AG09309 (cell line): Measurements from ENCODE around the gene XIRP2.

Experiments used
- DNase-seq: peaks from one replicate; pipeline ENCODE4 v3.0.0-alpha.2; 2010; ENCODE audit warnings: low read depth
- H3K4me3 ChIP-seq: 2 replicates; pipeline ENCODE4 v1.5.1; 2011; ENCODE audit warnings: mild to moderate bottlenecking, low read depth, low read length, moderate library complexity; ENCODE audit not compliant: control insufficient read depth
- TF ChIP-seq, protein P1 (sequence below): IDR thresholded peaks from 2 replicates; pipeline ENCODE4 v1.5.1; 2011; ENCODE audit warnings: mild to moderate bottlenecking, low read depth, low read length, inconsistent platforms; ENCODE audit not compliant: insufficient read depth, control insufficient read depth; ENCODE audit errors: missing control alignments

Gene XIRP2

GRCh38 chr2:167297292-167297691, 409.0 kb downstream of the XIRP2 start:
- TF ChIP-seq, protein P1, sequence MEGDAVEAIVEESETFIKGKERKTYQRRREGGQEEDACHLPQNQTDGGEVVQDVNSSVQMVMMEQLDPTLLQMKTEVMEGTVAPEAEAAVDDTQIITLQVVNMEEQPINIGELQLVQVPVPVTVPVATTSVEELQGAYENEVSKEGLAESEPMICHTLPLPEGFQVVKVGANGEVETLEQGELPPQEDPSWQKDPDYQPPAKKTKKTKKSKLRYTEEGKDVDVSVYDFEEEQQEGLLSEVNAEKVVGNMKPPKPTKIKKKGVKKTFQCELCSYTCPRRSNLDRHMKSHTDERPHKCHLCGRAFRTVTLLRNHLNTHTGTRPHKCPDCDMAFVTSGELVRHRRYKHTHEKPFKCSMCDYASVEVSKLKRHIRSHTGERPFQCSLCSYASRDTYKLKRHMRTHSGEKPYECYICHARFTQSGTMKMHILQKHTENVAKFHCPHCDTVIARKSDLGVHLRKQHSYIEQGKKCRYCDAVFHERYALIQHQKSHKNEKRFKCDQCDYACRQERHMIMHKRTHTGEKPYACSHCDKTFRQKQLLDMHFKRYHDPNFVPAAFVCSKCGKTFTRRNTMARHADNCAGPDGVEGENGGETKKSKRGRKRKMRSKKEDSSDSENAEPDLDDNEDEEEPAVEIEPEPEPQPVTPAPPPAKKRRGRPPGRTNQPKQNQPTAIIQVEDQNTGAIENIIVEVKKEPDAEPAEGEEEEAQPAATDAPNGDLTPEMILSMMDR = no peak
- H3K4me3 ChIP-seq = no peak overlapping the region
- no peak for DNase-seq

GRCh38 chr2:167298017-167298416, 409.7 kb downstream of the XIRP2 start:
- no peak overlapping the region for H3K4me3 ChIP-seq
- TF ChIP-seq, protein P1 = no peak
- no peak for DNase-seq
